Fibroblast of pulmonary artery (primary cell): ENCODE results near the gene NPHS1.

Experiments
- DNase-seq: peaks from one replicate; pipeline ENCODE4 v3.0.0-alpha.2; 2010; ENCODE audit warnings: low read depth
- H3K4me3 ChIP-seq: replicated peaks from 2 replicates; pipeline ENCODE4 v1.5.1; 2011; ENCODE audit warnings: low read depth, mild to moderate bottlenecking, control low read depth, low read length, moderate library complexity
- CTCF ChIP-seq: IDR thresholded peaks from 2 replicates; pipeline ENCODE4 v1.5.1; 2011; ENCODE audit warnings: mild to moderate bottlenecking, control low read depth, low read length, inconsistent platforms; ENCODE audit errors: missing control alignments

The NPHS1 gene

GRCh38 chr19:35824150-35824549, 28.2 kb downstream of the NPHS1 start:
- no peak for TF ChIP-seq CTCF
- no peak overlapping the region for H3K4me3 ChIP-seq
- no peak for DNase-seq

- no peak for DNase-seq
Observed at GRCh38 chr19:35822579-35822978, 29.7 kb downstream of the NPHS1 start.

GRCh38 chr19:35818445-35818844, 33.9 kb downstream of the NPHS1 start:
- no peak overlapping the region for H3K4me3 ChIP-seq
- DNase-seq: no peak
- TF ChIP-seq CTCF: no peak

More at GRCh38 chr19:35822579-35822978, 29.7 kb downstream of the NPHS1 start:
- H3K4me3 ChIP-seq: no peak overlapping the region
- no peak for TF ChIP-seq CTCF

GRCh38 chr19:35816846-35817245, 35.5 kb downstream of the NPHS1 start:
- no peak for DNase-seq
- no peak overlapping the region for H3K4me3 ChIP-seq
- no peak for TF ChIP-seq CTCF

- TF ChIP-seq CTCF: no peak
- no peak for DNase-seq
- no peak overlapping the region for H3K4me3 ChIP-seq
Observed at GRCh38 chr19:35816262-35816661, 36.0 kb downstream of the NPHS1 start.

GRCh38 chr19:35813043-35813890, 39.0 kb downstream of the NPHS1 start:
- DNase-seq: no peak
- no peak overlapping the region for H3K4me3 ChIP-seq
- no peak for TF ChIP-seq CTCF
